GM12891 (cell line): ENCODE results near the gene C11orf71.

Experiments used
- DNase-seq: peaks from one replicate; pipeline ENCODE4 v3.0.0; 2011; ENCODE audit warnings: low spot score; ENCODE audit not compliant: insufficient read length
- FAIRE-seq: peaks from 2 replicates; lab custom pipeline; 2011; peaks lifted over from hg19 to GRCh38; lab: Jason Lieb, UNC
- PAX5 ChIP-seq: IDR thresholded peaks from 2 replicates; pipeline ENCODE4 v1.6.1; 2011; ENCODE audit warnings: low read length, moderate library complexity, mild to moderate bottlenecking; ENCODE audit not compliant: insufficient read depth, severe bottlenecking
- POLR2A ChIP-seq: IDR thresholded peaks from 2 replicates; pipeline ENCODE4 v1.6.1; 2011; ENCODE audit warnings: low read depth, low read length, control low read depth
- POLR2AphosphoS5 ChIP-seq: IDR thresholded peaks from 2 replicates; pipeline ENCODE4 v1.6.1; 2011; ENCODE audit warnings: low read depth, low read length, control low read depth
- POU2F2 ChIP-seq: IDR thresholded peaks from 2 replicates; pipeline ENCODE4 v1.6.1; 2011; ENCODE audit warnings: low read depth, mild to moderate bottlenecking, control low read depth, low read length, moderate library complexity
- SPI1 ChIP-seq: IDR thresholded peaks from 2 replicates; pipeline ENCODE4 v1.6.1; 2011; ENCODE audit warnings: low read depth, low read length, control low read depth
- TAF1 ChIP-seq: IDR thresholded peaks from 2 replicates; pipeline ENCODE4 v1.6.1; 2011; ENCODE audit warnings: low read depth, low read length, control low read depth

Gene C11orf71

GRCh38 chr11:114362326-114362725, 38.0 kb downstream of the C11orf71 start:
- DNase-seq (no peak), FAIRE-seq (no peak)
- TF ChIP-seq SPI1 = no peak
- TF ChIP-seq POLR2A = no peak
- no peak for TF ChIP-seq POU2F2
- TF ChIP-seq PAX5 = no peak
- TF ChIP-seq POLR2AphosphoS5 = no peak
- TF ChIP-seq TAF1 = no peak

GRCh38 chr11:114359342-114359741, 41.0 kb downstream of the C11orf71 start:
- FAIRE-seq = no peak
- no peak for DNase-seq
- TF ChIP-seq POLR2A = no peak
- no peak for TF ChIP-seq POLR2AphosphoS5
- TF ChIP-seq PAX5 = no peak
- no peak for TF ChIP-seq TAF1
- no peak for TF ChIP-seq POU2F2
- no peak for TF ChIP-seq SPI1

- DNase-seq (no peak), FAIRE-seq (no peak)
- TF ChIP-seq POU2F2 (no peak), POLR2A (no peak), PAX5 (no peak), POLR2AphosphoS5 (no peak), TAF1 (no peak), SPI1 (no peak)
Measured at GRCh38 chr11:114358716-114359115, 41.6 kb downstream of the C11orf71 start.

- TF ChIP-seq TAF1 (no peak), PAX5 (no peak), POLR2AphosphoS5 (no peak), POU2F2 (no peak), SPI1 (no peak), POLR2A (no peak)
- DNase-seq (no peak), FAIRE-seq (no peak)
Measured at GRCh38 chr11:114354076-114354475, 46.2 kb downstream of the C11orf71 start.

- DNase-seq (no peak), FAIRE-seq (no peak)
- TF ChIP-seq POLR2A (no peak), TAF1 (no peak), POLR2AphosphoS5 (no peak), POU2F2 (no peak), SPI1 (no peak), PAX5 (no peak)
Measured at GRCh38 chr11:114353443-114353842, 46.9 kb downstream of the C11orf71 start.

GRCh38 chr11:114350022-114350421, 50.3 kb downstream of the C11orf71 start:
- TF ChIP-seq POLR2AphosphoS5 (no peak), POLR2A (no peak), POU2F2 (no peak), TAF1 (no peak), SPI1 (no peak), PAX5 (no peak)
- DNase-seq = no peak
- no peak for FAIRE-seq
